A549 treated with AZD9567 at 1 μM for 4 hours (cell line): ENCODE results near the gene MCUB. TPM values are rescaled to one million over a fixed set of nuclear protein-coding genes. Genes with fewer than 3 reads are reported as not detected.

Experiments used
- total RNA-seq: library from RNA; stranded (reverse); fragments of 200-300 nt; extraction: Qiagen RNA extraction; gene quantifications from 5 replicates; pipeline ENCODE4 v1.2.3, GENCODE V29; 2022; ENCODE audit not compliant: insufficient read depth

The MCUB gene
- 13.6 to 20.8 TPM (median 19.1 TPM) in 5 replicates for total RNA-seq

GRCh38 chr4:109559983-109560686 lies at the start of gene MCUB:
Gene MCUB (plus strand): TSS chr4:109560246. CDS start chr4:109560338, 92 bp downstream.

GRCh38 chr4:109702950-109703663 lies 143.1 kb downstream of the MCUB start, which contains the start of gene CASP6:
Gene CASP6 (minus strand): TSS chr4:109703445. CDS start chr4:109703395, 50 bp downstream.

GRCh38 chr4:109729718-109730618 lies 169.9 kb downstream of the MCUB start, which contains the start of gene PLA2G12A:
Gene PLA2G12A (minus strand): TSS chr4:109730070. CDS start chr4:109729809, 261 bp downstream.

Other genes starting within 250 kb of the MCUB start
- 17.6 to 22.7 TPM (median 20.6 TPM) in 5 replicates for gene SEC24B, start 126.4 kb upstream of the MCUB start, total RNA-seq
- 14.0 to 36.2 TPM (median 16.6 TPM) in 5 replicates for gene CASP6, start 143.2 kb downstream of the MCUB start, total RNA-seq
- gene PLA2G12A, start 169.8 kb downstream of the MCUB start, total RNA-seq = 3.0 to 17.6 TPM (median 10.6 TPM) in 5 replicates
- gene CFI, start 241.8 kb downstream of the MCUB start, total RNA-seq = 0.64 to 2.3 TPM (median 0.80 TPM) in 5 replicates